Activated T-cell treated with anti-CD3 and anti-CD28 coated beads, Interleukin-2, amount 50 U/mL, for 72 hours (primary cell): ENCODE data around the gene MIB2. TPM values are rescaled to one million over a fixed set of nuclear protein-coding genes. Genes with fewer than 3 reads are reported as not detected.
A peak's percentile ranks its signal among the peaks of the same experiment; 100 is the strongest.

Experiments used
- ATAC-seq, 2 donors: fragments of 150-1000 bp; cut with Tn5 transposase; replicated peaks in 1 of 2; 2 replicates each; pipeline ENCODE4 v1.10.0; 2021; ENCODE audit warnings: moderate library complexity in 2 of 2, mild to moderate bottlenecking in 1 of 2
- DNase-seq, 2 donors: peaks; one replicate each; pipeline ENCODE4 v3.0.0; 2021 to 2022; ENCODE audit warnings: mixed read lengths in 1 of 2
- H3K27ac Mint-ChIP-seq: one replicate; pipeline ENCODE4 v1.8.0; 2022; ENCODE audit warnings: mild to moderate bottlenecking, moderate library complexity, mixed read lengths
- H3K27me3 Mint-ChIP-seq: one replicate; pipeline ENCODE4 v1.8.0; 2022; ENCODE audit warnings: low read depth, mixed read lengths
- H3K36me3 Mint-ChIP-seq, 2 donors: one replicate each; pipeline ENCODE4 v1.8.0; 2022; ENCODE audit warnings: mixed read lengths in 2 of 2, mild to moderate bottlenecking in 1 of 2; ENCODE audit not compliant: insufficient read depth in 2 of 2
- H3K4me1 Mint-ChIP-seq: one replicate; pipeline ENCODE4 v1.8.0; 2022; ENCODE audit warnings: low read depth, mixed read lengths
- H3K4me3 Mint-ChIP-seq, 2 donors: one replicate each; pipeline ENCODE4 v1.8.0; 2022; ENCODE audit warnings: mild to moderate bottlenecking in 2 of 2, mixed read lengths in 2 of 2, moderate library complexity in 2 of 2
- H3K9me3 Mint-ChIP-seq, 2 donors: one replicate each; pipeline ENCODE4 v1.8.0; 2022; ENCODE audit warnings: mixed read lengths in 2 of 2
- total RNA-seq, 2 donors: library from RNA; stranded (reverse); gene quantifications; one replicate each; pipeline ENCODE4 v1.2.3, GENCODE V29; 2022

MIB2 gene
- total RNA-seq, 2 donors from 2014 or later: 68.6 to 78.6 TPM

GRCh38 chr1:1601564-1602303 is 13.6 kb upstream of the MIB2 start:
- Mint-ChIP-seq H3K4me3 (no peak overlapping the region), H3K9me3 (no peaks in the 10 kb centered on the region), H3K36me3 (no peaks in the 10 kb centered on the region), H3K27ac (no peak overlapping the region), H3K27me3 (no peaks in the 10 kb centered on the region), H3K4me1 (peaks cover 6% of the 10 kb centered on the region)
- no peak for DNase-seq
- no peak for ATAC-seq

DNA sequence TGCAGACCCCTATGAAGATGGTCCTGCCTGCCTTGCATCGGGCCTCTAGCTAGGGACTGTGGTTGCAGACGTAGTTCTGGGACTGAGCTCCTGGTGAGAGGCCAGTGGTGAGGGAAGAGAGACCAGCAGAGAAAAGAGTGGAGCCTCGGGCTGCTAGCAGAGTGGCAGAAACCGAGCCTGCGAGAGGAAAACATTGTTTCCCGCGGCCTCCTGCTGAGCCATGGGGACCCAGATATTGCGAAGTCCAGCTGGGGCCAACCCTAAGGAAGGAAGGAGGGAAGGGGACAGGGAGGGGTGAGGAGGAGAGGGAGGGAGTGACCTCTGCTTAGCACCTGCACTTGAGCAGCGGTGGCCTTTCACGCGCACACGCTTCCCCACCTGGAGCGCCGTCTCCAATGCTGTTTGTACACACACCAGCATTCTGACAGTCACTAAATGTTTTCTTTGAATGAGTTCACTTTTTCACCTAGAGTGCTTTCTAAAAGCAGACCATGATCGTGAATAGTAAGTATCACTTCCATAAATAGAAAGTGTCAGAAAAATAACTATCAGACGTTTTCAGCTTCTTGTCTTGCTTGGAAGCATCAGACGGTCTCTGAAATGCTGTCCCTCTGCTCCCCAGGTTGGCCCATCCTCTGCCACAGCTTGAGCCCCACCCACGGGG is 12.9 kb upstream of the MIB2 start:
- H3K9me3 Mint-ChIP-seq: no peaks in the 10 kb centered on the region
- H3K27ac Mint-ChIP-seq: no peak overlapping the region
- H3K4me3 Mint-ChIP-seq: no peak overlapping the region
- no peaks in the 10 kb centered on the region for H3K27me3 Mint-ChIP-seq
- no peak for ATAC-seq
- DNase-seq: no peak
- peaks cover 13% of the 10 kb centered on the region for H3K4me1 Mint-ChIP-seq
- H3K36me3 Mint-ChIP-seq: no peaks in the 10 kb centered on the region

DNA sequence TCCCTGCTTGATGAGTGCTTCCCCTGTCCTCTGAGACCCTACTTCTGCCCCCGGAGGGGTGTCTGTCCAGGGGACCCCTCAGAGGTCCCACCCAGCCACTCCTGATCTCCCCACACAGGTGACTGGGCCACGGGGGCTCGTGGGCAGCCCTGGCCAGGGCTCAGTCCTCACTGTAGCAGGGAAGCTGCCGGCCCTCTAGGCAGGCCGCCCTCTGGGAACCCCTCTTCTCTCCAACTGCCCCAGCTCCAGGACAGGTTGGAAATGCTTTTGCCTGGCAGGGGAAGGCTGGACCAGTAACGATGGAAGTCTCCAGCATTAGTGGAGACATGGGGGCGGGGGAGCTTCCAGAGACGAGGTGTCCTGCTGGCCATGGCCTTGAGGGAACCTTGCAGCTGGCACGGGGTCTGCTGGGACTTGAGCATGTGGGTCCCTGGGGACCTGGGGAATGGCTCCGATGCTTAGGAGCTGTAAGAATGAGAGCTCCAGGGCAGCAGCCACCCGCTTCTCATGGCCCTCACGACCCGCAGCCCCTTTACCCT is 12.3 kb upstream of the MIB2 start:
- ATAC-seq (no peak), DNase-seq (no peak)
- Mint-ChIP-seq H3K4me3 (no peak overlapping the region), H3K9me3 (no peaks in the 10 kb centered on the region), H3K27ac (no peak overlapping the region), H3K4me1 (peaks cover 17% of the 10 kb centered on the region), H3K36me3 (no peaks in the 10 kb centered on the region), H3K27me3 (no peaks in the 10 kb centered on the region)

DNA sequence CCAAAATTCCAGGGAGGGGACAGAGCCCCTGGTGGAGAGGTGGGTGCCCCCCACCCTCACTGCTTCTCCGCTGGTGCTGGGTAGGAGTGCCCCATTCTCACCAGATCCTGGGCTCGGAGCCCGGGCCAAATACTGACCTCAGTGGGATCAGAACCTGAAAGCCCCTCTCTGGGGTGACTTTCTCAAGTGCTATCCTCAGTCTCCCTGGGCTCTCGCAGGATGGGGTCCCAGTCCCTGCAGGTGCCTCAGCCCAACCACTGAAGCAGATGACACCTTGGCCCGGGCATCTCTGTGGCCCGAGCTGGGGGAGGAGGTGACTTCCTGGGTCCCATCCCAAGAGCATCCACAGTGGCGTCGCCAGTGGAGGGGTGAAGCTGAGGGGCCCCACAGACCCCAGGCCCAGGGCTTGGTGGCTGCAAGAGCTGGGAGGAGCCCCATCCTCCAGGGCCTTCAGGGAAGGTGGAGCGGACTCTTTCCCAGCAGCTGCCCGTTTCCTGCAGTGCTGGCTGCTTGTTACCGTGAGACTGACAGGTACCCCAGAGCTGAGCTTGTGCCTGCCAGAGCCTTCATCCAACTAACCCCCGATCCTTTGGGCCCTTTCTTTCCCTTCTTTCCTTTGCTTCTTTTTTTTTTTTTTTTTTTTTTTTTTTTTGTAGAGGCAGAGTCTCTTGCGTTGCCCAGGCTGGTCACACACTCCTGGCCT is 11.5 kb upstream of the MIB2 start:
- Mint-ChIP-seq H3K9me3 (no peaks in the 10 kb centered on the region), H3K36me3 (no peaks in the 10 kb centered on the region), H3K27me3 (no peaks in the 10 kb centered on the region), H3K4me3 (no peak overlapping the region), H3K27ac (peak overlapping the region; percentile 60), H3K4me1 (peaks cover 17% of the 10 kb centered on the region)
- DNase-seq (no peak), ATAC-seq (no peak)

DNA sequence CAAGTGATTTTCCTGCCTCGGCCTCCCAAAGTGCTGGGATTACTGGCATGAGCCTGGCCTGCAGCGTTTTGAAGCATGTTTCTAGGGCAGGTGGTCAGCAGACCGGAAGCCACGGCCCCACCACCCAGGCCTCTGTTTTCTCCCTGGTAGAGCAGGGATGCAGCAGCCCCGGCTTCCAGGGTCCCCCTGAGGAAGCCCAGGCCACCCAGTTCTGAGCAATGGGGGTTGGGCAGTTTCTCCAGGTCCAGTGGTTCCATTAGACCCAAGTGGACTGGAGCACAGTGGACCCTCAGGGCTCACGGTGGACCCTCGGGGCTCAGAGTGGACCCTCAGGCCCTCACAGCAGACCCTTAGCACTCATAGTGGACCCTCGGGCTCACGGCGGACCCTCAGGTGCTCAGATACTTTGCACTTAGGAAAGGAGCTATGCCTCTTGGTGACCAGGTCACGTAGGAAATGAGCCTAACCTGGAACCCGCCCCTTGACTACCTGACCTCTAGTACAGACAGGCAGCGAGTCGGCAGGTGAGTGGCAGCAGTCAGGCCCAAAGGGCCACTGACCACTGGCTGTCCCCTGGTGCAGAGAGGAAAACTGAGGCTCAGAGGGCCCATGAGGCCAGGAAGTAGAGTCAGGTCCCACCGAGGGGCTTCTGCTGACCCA is 10.8 kb upstream of the MIB2 start:
- Mint-ChIP-seq H3K36me3 (no peaks in the 10 kb centered on the region), H3K4me3 (no peak overlapping the region), H3K27ac (peak overlapping the region; percentile 60), H3K4me1 (peaks cover 17% of the 10 kb centered on the region), H3K9me3 (no peaks in the 10 kb centered on the region), H3K27me3 (no peaks in the 10 kb centered on the region)
- DNase-seq (no peak), ATAC-seq (no peak)

DNA sequence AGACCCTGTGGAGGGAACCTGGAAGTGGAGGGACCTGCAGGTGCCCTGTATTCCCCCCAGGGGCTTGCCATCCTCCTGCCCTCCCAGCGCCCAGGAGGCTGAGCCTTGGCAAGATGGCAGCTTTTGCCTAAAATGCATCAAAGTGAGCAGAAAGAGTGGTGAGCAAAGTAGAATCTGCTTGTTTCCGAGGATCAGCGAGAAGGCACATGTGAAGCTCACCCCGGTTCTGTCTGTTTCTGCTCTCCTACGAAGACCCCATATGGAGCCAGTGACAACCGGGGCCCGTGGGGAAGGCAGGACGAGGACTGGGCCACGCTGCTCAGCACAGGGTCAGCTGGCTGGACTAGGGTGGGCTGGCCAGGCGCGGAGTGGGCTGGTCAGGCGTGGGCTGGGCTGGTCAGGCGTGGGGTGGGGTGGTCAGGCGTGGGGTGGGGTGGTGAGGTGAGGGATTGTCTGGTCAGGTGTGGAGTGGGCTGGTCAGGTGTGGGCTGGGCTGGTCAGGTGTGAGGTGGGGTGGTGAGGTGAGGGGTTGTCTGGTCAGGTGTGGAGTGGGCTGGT is 10.2 kb upstream of the MIB2 start:
- H3K9me3 Mint-ChIP-seq: no peaks in the 10 kb centered on the region
- H3K4me1 Mint-ChIP-seq: peaks cover 17% of the 10 kb centered on the region
- H3K36me3 Mint-ChIP-seq: no peaks in the 10 kb centered on the region
- H3K27ac Mint-ChIP-seq: no peak overlapping the region
- no peaks in the 10 kb centered on the region for H3K27me3 Mint-ChIP-seq
- ATAC-seq (no peak), DNase-seq (no peak)
- H3K4me3 Mint-ChIP-seq: no peak overlapping the region

GRCh38 chr1:1605724-1606123 is 9.6 kb upstream of the MIB2 start:
- H3K27me3 Mint-ChIP-seq: no peaks in the 10 kb centered on the region
- no peak for DNase-seq
- peaks cover 15% of the 10 kb centered on the region for H3K4me1 Mint-ChIP-seq
- H3K4me3 Mint-ChIP-seq: no peak overlapping the region
- no peak for ATAC-seq
- H3K27ac Mint-ChIP-seq: no peak overlapping the region
- H3K36me3 Mint-ChIP-seq: no peaks in the 10 kb centered on the region
- no peaks in the 10 kb centered on the region for H3K9me3 Mint-ChIP-seq

GRCh38 chr1:1606232-1606631 is 9.1 kb upstream of the MIB2 start:
- Mint-ChIP-seq H3K27me3 (no peaks in the 10 kb centered on the region), H3K4me1 (peaks cover 13% of the 10 kb centered on the region), H3K4me3 (no peak overlapping the region), H3K36me3 (no peaks in the 10 kb centered on the region), H3K27ac (no peak overlapping the region), H3K9me3 (no peaks in the 10 kb centered on the region)
- ATAC-seq (no peak), DNase-seq (no peak)

DNA sequence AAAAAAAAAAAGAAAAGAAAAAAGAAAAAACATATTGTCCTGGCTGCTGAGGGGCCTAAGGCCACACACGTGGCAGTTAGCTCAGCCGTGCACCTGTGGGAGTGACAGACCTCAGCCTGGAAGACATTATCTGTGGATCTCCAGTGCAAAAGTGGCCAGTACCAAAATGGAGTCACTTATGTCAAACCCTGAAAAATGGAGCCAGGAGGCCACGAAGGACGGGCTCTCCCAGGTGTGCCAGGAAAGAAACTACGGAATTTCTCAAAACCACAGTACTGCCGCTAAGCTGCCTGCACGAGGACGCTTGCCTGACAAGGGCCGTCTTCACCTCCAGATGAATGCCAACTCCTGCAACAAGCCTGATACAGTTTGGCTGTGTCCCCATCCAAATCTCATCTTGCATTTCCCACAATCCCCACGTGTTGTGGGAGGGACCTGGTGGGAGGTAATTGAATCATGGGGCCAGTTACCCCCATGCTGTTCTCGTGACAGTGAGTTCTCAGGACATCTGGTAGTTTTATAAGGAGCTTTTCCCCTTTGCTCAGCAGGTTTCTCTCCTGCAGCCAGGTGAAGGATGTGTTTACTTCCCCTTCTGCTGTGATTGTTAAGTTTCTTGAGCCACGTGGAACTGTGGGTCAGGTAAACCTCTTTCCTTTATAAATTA is 5.3 kb upstream of the MIB2 start:
- Mint-ChIP-seq H3K27me3 (no peaks in the 10 kb centered on the region), H3K4me1 (peaks cover 30% of the 10 kb centered on the region), H3K4me3 (no peak overlapping the region), H3K36me3 (peaks cover 0 to 4% of the 10 kb centered on the region in 2 donors), H3K9me3 (no peaks in the 10 kb centered on the region), H3K27ac (no peak overlapping the region)
- no peak for ATAC-seq
- DNase-seq: no peak

DNA sequence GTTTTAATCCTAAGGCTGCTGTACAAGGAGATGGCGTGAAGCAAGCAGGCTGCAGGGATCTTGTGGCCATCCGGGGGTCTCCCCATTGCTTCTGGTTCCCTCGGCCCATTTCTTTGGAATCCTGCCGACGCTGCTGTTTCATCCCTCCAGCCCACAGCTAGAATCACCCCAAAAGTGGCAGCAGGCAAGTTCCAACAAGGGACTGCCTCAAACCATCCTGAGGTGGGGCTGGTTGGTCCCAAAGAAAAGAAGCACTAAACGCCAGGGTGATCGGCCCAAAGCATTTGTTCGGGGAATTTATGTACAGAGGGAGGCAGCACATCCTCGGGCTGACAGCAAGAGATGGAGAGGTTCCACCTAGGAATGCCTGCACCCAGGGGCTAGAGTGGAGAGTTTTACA is 4.5 kb upstream of the MIB2 start:
- Mint-ChIP-seq H3K27me3 (no peaks in the 10 kb centered on the region), H3K27ac (no peak overlapping the region), H3K36me3 (peaks cover 0 to 4% of the 10 kb centered on the region in 2 donors), H3K4me1 (peaks cover 32% of the 10 kb centered on the region), H3K9me3 (no peaks in the 10 kb centered on the region), H3K4me3 (no peak overlapping the region)
- no peak for ATAC-seq
- no peak for DNase-seq

- Mint-ChIP-seq H3K27ac (no peak overlapping the region), H3K4me1 (peaks cover 27% of the 10 kb centered on the region), H3K4me3 (no peak overlapping the region), H3K27me3 (no peaks in the 10 kb centered on the region), H3K36me3 (peaks cover 0 to 4% of the 10 kb centered on the region in 2 donors), H3K9me3 (no peaks in the 10 kb centered on the region)
- no peak for ATAC-seq
- DNase-seq: no peak
Measured at GRCh38 chr1:1612104-1612400, 3.2 kb upstream of the MIB2 start.

DNA sequence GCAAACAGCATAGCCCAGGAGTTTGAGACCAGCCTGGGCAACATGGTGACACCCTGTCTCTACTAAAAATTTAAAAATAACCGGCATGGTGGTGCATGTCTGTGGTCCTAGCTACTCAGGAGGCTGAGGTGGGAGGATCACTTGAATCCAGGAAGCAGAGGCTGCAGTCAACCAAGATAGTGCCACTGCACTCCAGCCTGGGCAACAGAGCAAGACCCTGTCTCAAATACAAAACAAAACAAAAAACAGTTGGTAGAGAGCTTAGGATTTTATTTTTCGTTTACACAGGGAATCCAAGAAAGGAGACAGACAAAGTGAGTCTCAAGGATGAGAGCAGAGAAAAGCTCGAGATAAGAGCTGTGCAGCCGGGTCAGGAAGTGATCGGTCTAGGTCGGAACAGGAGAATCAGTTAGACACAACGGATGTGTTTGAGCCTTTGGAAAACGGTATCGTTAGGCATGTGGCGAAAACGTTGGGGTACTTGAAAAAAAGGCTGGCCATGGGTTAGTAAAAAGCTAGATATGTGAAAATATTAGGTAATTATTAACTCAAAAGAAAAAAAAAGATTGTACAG is 1.7 kb upstream of the MIB2 start:
- DNase-seq (no peak), ATAC-seq (no peak)
- Mint-ChIP-seq H3K36me3 (peaks cover 0 to 4% of the 10 kb centered on the region in 2 donors), H3K4me1 (peaks cover 19% of the 10 kb centered on the region), H3K4me3 (peak overlapping the region; percentile 96 to 100), H3K9me3 (no peaks in the 10 kb centered on the region), H3K27ac (peak overlapping the region; percentile 40), H3K27me3 (no peaks in the 10 kb centered on the region)
